K562 (cell line): ENCODE results near the gene VGF. TPM values are rescaled to one million over a fixed set of nuclear protein-coding genes. Genes with fewer than 3 reads are reported as not detected.
A peak's percentile ranks its signal among the peaks of the same experiment; 100 is the strongest.

Source experiments
- C11orf30 ChIP-seq: fragments of 450-650 bp; IDR thresholded peaks from 2 replicates; pipeline ENCODE4 v1.6.1; 2016; ENCODE audit warnings: low read depth, mild to moderate bottlenecking
- CGGBP1 ChIP-seq: fragments of 250-450 bp; sonication (Bioruptor Pico); IDR thresholded peaks from 2 replicates; pipeline ENCODE4 v1.9.0; 2021; ENCODE audit warnings: mild to moderate bottlenecking
- ELK1 ChIP-seq: sonication (generic); formaldehyde crosslinking; IDR thresholded peaks from 2 replicates; pipeline ENCODE4 v1.8.1; 2022; ENCODE audit warnings: missing genetic modification reagents
- HDAC8 ChIP-seq: fragments of 450-650 bp; IDR thresholded peaks from 2 replicates; pipeline ENCODE4 v1.6.1; 2016; ENCODE audit warnings: mild to moderate bottlenecking, missing genetic modification characterization, moderate library complexity, missing compliant biosample characterization
- HNRNPH1 ChIP-seq: fragments of 200-400 bp; formaldehyde crosslinking; optimal IDR thresholded peaks from 2 replicates; pipeline ENCODE3; 2017; ENCODE audit warnings: low read depth, mild to moderate bottlenecking, low read length, moderate library complexity
- HNRNPUL1 ChIP-seq: fragments of 200-400 bp; formaldehyde crosslinking; IDR thresholded peaks from 2 replicates; pipeline ENCODE4 v1.6.1; 2017; ENCODE audit warnings: low read length
- IFI16 ChIP-seq: fragments of 250-450 bp; sonication (Bioruptor Pico); IDR thresholded peaks from 2 replicates; pipeline ENCODE4 v2.1.2; 2022; ENCODE audit warnings: mild to moderate bottlenecking, inconsistent platforms
- MAX ChIP-seq: sonication (generic); formaldehyde crosslinking; IDR thresholded peaks from 2 replicates; pipeline ENCODE4 v1.9.0; 2022; ENCODE audit warnings: mild to moderate bottlenecking, missing genetic modification reagents
- MTA2 ChIP-seq: fragments of 450-650 bp; IDR thresholded peaks from 2 replicates; pipeline ENCODE4 v1.6.1; 2016; ENCODE audit warnings: low read depth
- NEUROD1 ChIP-seq: fragments of 150-350 bp; IDR thresholded peaks from 2 replicates; pipeline ENCODE4 v1.6.1; 2014; ENCODE audit warnings: borderline replicate concordance, low read length, low read depth; ENCODE audit not compliant: partially characterized antibody
- RAD21 ChIP-seq, 2 experiments: fragments of 250-450 bp in 1 of 2; fragments of 450-650 bp in 1 of 2; sonication (Bioruptor Pico) in 1 of 2; formaldehyde crosslinking in 1 of 2; IDR thresholded peaks in 1 of 2; conservative IDR thresholded peaks in 1 of 2; 2 replicates each; pipeline versions ENCODE4 v1.4.0 to v1.8.0; 2020 to 2022; ENCODE audit warnings: mild to moderate bottlenecking in 2 of 2, moderate library complexity in 1 of 2
- RCOR1 ChIP-seq, 2 experiments: IDR thresholded peaks; 2 replicates each; pipeline ENCODE4 v1.6.1; 2012; ENCODE audit warnings: low read depth in 2 of 2, low read length in 2 of 2, borderline replicate concordance in 1 of 2, improper control_type of control experiment in 1 of 2
- SP1 ChIP-seq: sonication (generic); formaldehyde crosslinking; IDR thresholded peaks from 2 replicates; pipeline ENCODE4 v1.8.1; 2022; ENCODE audit warnings: mild to moderate bottlenecking, missing genetic modification reagents
- SUPT5H ChIP-seq: fragments of 450-650 bp; IDR thresholded peaks from 2 replicates; pipeline ENCODE4 v1.6.1; 2016
- TBL1XR1 ChIP-seq, 2 experiments: IDR thresholded peaks; 2 replicates each; pipeline ENCODE4 v1.6.1; 2012; ENCODE audit warnings: improper control_type of control experiment in 2 of 2, low read length in 2 of 2, mild to moderate bottlenecking in 1 of 2
- TEAD4 ChIP-seq, 2 experiments: sonication (generic) in 1 of 2; formaldehyde crosslinking in 1 of 2; IDR thresholded peaks; 2 replicates each; pipeline versions ENCODE4 v1.6.1 to v1.8.0; 2012 to 2022; ENCODE audit warnings: borderline replicate concordance in 1 of 2, inconsistent platforms in 1 of 2, low read length in 1 of 2, mild to moderate bottlenecking in 1 of 2, missing genetic modification reagents in 1 of 2
- TFAM ChIP-seq: fragments of 250-450 bp; sonication (Bioruptor Pico); conservative IDR thresholded peaks from 2 replicates; pipeline ENCODE4 v1.5.0; 2021; ENCODE audit warnings: mild to moderate bottlenecking, moderate library complexity
- TRIM24 ChIP-seq, 2 experiments: fragments of 450-650 bp; IDR thresholded peaks; 2 replicates each; pipeline ENCODE4 v1.6.1; 2016
- ZBTB2 ChIP-seq: fragments of 450-650 bp; IDR thresholded peaks from 2 replicates; pipeline ENCODE4 v1.6.1; 2016; ENCODE audit warnings: antibody characterized with exemption
- ZNF175 ChIP-seq: fragments of 200-800 bp; sonication (Bioruptor generic); IDR thresholded peaks from 2 replicates; pipeline ENCODE4 v1.6.1; 2016; ENCODE audit warnings: low read depth, mild to moderate bottlenecking, missing genetic modification characterization, missing compliant biosample characterization
- ZNF184 ChIP-seq: sonication (generic); formaldehyde crosslinking; IDR thresholded peaks from 2 replicates; pipeline ENCODE4 v1.5.0; 2020; ENCODE audit warnings: missing genetic modification reagents
- ZNF217 ChIP-seq: sonication (generic); formaldehyde crosslinking; IDR thresholded peaks from 2 replicates; pipeline ENCODE4 v1.8.0; 2022; ENCODE audit warnings: mild to moderate bottlenecking, missing genetic modification reagents
- ZNF316 ChIP-seq: fragments of 450-650 bp; IDR thresholded peaks from 2 replicates; pipeline ENCODE4 v1.6.1; 2016
- ZNF384 ChIP-seq: IDR thresholded peaks from 2 replicates; pipeline ENCODE4 v1.6.1; 2012; ENCODE audit warnings: low read depth, low read length, improper control_type of control experiment
- ZNF41 ChIP-seq: fragments of 250-450 bp; sonication (Bioruptor Pico); conservative IDR thresholded peaks from 2 replicates; pipeline ENCODE4 v1.4.0; 2020; ENCODE audit warnings: mild to moderate bottlenecking
- ZNF445 ChIP-seq: fragments of 250-450 bp; sonication (Bioruptor Pico); IDR thresholded peaks from 2 replicates; pipeline ENCODE4 v1.4.0; 2020; ENCODE audit warnings: low read depth, mild to moderate bottlenecking, moderate library complexity
- ZNF507 ChIP-seq: conservative IDR thresholded peaks from 2 replicates; pipeline ENCODE4 v1.6.1; 2017; ENCODE audit warnings: missing genetic modification characterization, missing compliant biosample characterization
- ZNF583 ChIP-seq: fragments of 250-450 bp; sonication (Bioruptor Pico); IDR thresholded peaks from 2 replicates; pipeline ENCODE4 v1.4.0; 2020
- polyA plus RNA-seq, 8 experiments: library from polyadenylated mRNA; depleted of rRNA in 4 of 8; stranded (reverse) in 5 of 8; unstranded in 3 of 8; fragments of >200 nt; fragmentation: Nextera tagmentation in 2 of 8; fragmentation: Illumina TruSeq in 1 of 8; extraction: Ambion mirVana in 2 of 8; extraction: Trizol in 1 of 8; gene quantifications; 2 replicates each; pipeline versions ENCODE4 v1.2.1 to v1.2.3, GENCODE V29; 2011 to 2014; ENCODE audit warnings: inconsistent platforms in 1 of 8, missing spikeins in 1 of 8
- total RNA-seq, 7 experiments: library from RNA; depleted of rRNA in 6 of 7; stranded (reverse); fragments of >200 nt in 6 of 7; fragmentation: Illumina TruSeq in 2 of 7; extraction: Trizol in 2 of 7; gene quantifications; 2 replicates each; pipeline versions ENCODE4 v1.2.1 to v1.2.3, GENCODE V29; 2011 to 2021; ENCODE audit warnings: low replicate concordance in 1 of 7

The VGF gene
- total and polyA plus RNA-seq, 9 of the 15 experiments (the other 6 are each of a cell fraction or from before 2014, with no cell fraction given): 0.03 to 5.7 (median 0.34) TPM

DNA sequence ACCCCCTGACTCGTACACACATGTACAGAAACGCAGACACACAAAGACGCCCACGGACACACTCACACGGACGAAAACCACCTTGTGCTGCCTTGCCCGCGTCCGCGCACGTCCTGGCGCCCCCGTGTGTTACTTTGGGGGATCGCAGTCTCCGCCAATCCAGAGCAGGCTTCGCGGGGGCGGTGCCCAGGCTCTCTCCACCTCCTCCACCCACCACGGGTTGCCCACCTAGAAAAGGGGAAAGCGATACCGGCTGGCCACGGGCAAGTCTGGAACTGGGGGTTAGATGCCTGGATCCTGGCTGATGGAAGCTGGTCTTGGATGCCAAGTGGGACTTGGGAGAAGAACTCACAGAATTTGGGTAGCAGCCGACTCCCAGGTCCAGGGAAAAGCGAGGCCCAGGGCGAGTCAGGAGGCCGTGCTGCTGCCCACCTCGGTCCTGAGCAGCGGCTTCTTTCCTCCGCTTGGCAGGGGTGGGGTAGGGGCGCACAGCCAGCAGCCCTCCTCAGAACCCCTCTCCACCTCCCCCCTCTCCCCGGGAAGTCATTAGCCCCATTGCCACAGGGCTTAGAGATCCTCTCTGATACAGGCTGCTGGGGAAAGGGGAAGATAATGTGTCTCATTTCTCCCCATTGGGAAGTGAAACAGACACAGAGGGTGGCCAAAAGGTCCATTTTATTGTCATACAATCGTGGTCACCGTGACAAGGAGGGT, 4.6 kb upstream of the VGF start (continued):
- TF ChIP-seq ELK1 (CRISPR knock-in tag) (no peak), HNRNPH1 (no peak), CGGBP1 (CRISPR knock-in tag) (no peak), TFAM (no peak), ZNF583 (CRISPR knock-in tag) (0 out of 2 replicates have a peak, but pooled peaks have one; percentile 17), ZNF217 (CRISPR knock-in tag) (no peak), TRIM24 (IDR thresholded peaks at IDR 0.05) (no peak), ZNF175 (no peak), TEAD4 (IDR thresholded peaks at IDR 0.05; ENCODE audit: low read length) (no peak), TEAD4 (CRISPR knock-in tag; IDR thresholded peaks at IDR 0.05; ENCODE audit: borderline replicate concordance) (no peak), HDAC8 (tag) (no peak), HNRNPUL1 (no peak), ZNF384 (peak; percentile 40; the same call in 1 of the 2 replicates), RAD21 (CRISPR knock-in tag; conservative IDR thresholded peaks at IDR 0.05 in 1 of 2, IDR thresholded peaks at IDR 0.05 in 1 of 2) (peak; percentile 60 to 80), TBL1XR1 (IDR thresholded peaks at IDR 0.05; ENCODE audit: low read length in 2 of 2) (0 out of 4 replicates have a peak, but pooled peaks of 1 of the 2 experiments have one; percentile 16), ZBTB2 (peak; percentile 57; the same call in 1 of the 2 replicates), SUPT5H (no peak), ZNF316 (no peak), MTA2 (no peak), C11orf30 (no peak), ZNF507 (no peak), IFI16 (CRISPR knock-in tag) (no peak), ZNF184 (no peak), SP1 (no peak), ZNF41 (CRISPR knock-in tag) (no peak), NEUROD1 (no peak), RCOR1 (IDR thresholded peaks at IDR 0.05; ENCODE audit: borderline replicate concordance in 1 of 2, low read depth in 2 of 2, low read length in 2 of 2) (0 out of 4 replicates have a peak, but pooled peaks of 1 of the 2 experiments have one; percentile 14), MAX (CRISPR knock-in tag) (peak; percentile 34; the same call in 1 of the 2 replicates), ZNF445 (CRISPR knock-in tag) (no peak)
